ENCODE data around the gene TUBAL3. TPM values are rescaled to one million over a fixed set of nuclear protein-coding genes. Genes with fewer than 3 reads are reported as not detected.

TUBAL3 gene
- total RNA-seq, 1 experiment from 2014 or later, result 0.15 TPM

- CTCF ChIA-PET, result interaction anchor here (1.3 to 1.6 kb wide), 2 partner anchors 14 to 605 kb away, joined by 3 to 4 read pairs; no protein-coding TSS in a partner anchor
- Mint-ChIP-seq H3K27me3 (ENCODE audit: low read depth) (no peaks in the 10 kb centered on the region), H3K4me3 (no peak overlapping the region), H3K4me1 (peaks cover 29% of the 10 kb centered on the region), H3K36me3 (0 out of 2 replicates have a peak, but pooled peaks cover 6% of the 10 kb centered on the region), H3K27ac (peak overlapping the region; percentile 60), H3K9me3 (peaks cover 15% of the 10 kb centered on the region)
- ATAC-seq, result no peak
- no peak for DNase-seq (ENCODE audit: low spot score)
- TF ChIP-seq GTF2I (CRISPR knock-in tag; conservative IDR thresholded peaks at IDR 0.05) (no peak), NFATC4 (CRISPR knock-in tag; IDR thresholded peaks at IDR 0.05) (no peak), NFYB (CRISPR knock-in tag; conservative IDR thresholded peaks at IDR 0.05; ENCODE audit: low read depth) (no peak), SP1 (CRISPR knock-in tag; conservative IDR thresholded peaks at IDR 0.05) (no peak), NFE2L1 (CRISPR knock-in tag; IDR thresholded peaks at IDR 0.05) (no peak), JUN (CRISPR knock-in tag; IDR thresholded peaks at IDR 0.05) (no peak), TCF7 (CRISPR knock-in tag; IDR thresholded peaks at IDR 0.05; ENCODE audit: low read depth) (no peak), ZNF423 (CRISPR knock-in tag; IDR thresholded peaks at IDR 0.05) (no peak), FOXP4 (CRISPR knock-in tag; IDR thresholded peaks at IDR 0.05) (no peak), FOXK1 (CRISPR knock-in tag; IDR thresholded peaks at IDR 0.05) (no peak), GRHL2 (CRISPR knock-in tag; IDR thresholded peaks at IDR 0.05; ENCODE audit: insufficient replicate concordance, severe bottlenecking) (no peak), CREB1 (CRISPR knock-in tag; IDR thresholded peaks at IDR 0.05) (no peak), ZNF416 (CRISPR knock-in tag; IDR thresholded peaks at IDR 0.05) (no peak), ATF1 (CRISPR knock-in tag; IDR thresholded peaks at IDR 0.05) (no peak), ZBTB43 (CRISPR knock-in tag; IDR thresholded peaks at IDR 0.05) (no peak), IRF1 (CRISPR knock-in tag; IDR thresholded peaks at IDR 0.05) (no peak), ZNF396 (CRISPR knock-in tag; IDR thresholded peaks at IDR 0.05; ENCODE audit: borderline replicate concordance) (no peak), FOXP1 (CRISPR knock-in tag; IDR thresholded peaks at IDR 0.05; ENCODE audit: borderline replicate concordance) (no peak)
- TF ChIP-seq, protein P1, sequence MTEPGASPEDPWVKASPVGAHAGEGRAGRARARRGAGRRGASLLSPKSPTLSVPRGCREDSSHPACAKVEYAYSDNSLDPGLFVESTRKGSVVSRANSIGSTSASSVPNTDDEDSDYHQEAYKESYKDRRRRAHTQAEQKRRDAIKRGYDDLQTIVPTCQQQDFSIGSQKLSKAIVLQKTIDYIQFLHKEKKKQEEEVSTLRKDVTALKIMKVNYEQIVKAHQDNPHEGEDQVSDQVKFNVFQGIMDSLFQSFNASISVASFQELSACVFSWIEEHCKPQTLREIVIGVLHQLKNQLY (CRISPR knock-in tag; IDR thresholded peaks at IDR 0.05), result no peak
- POLR2A ChIA-PET, result no interaction called here
These were observed 15.0 kb upstream of the TUBAL3 start for GRCh38 chr10:5419466-5420094.

GRCh38 chr10:5418584-5418983 is 14.0 kb upstream of the TUBAL3 start:
- CTCF ChIA-PET, result no interaction called here
- POLR2A ChIA-PET, result interaction anchor here (0.7 kb wide), 1 partner anchor 1963 kb away, joined by 4 read pairs; no protein-coding TSS in a partner anchor
- H3K27me3 Mint-ChIP-seq (ENCODE audit: low read depth), result no peaks in the 10 kb centered on the region
- no peak overlapping the region for H3K27ac Mint-ChIP-seq
- DNase-seq (ENCODE audit: low spot score) (no peak), ATAC-seq (no peak)
- H3K9me3 Mint-ChIP-seq, result peaks cover 15% of the 10 kb centered on the region
- 0 out of 2 replicates have a peak, but pooled peaks cover 6% of the 10 kb centered on the region for H3K36me3 Mint-ChIP-seq
- no peak overlapping the region for H3K4me3 Mint-ChIP-seq
- H3K4me1 Mint-ChIP-seq, result peaks cover 19% of the 10 kb centered on the region
- TF ChIP-seq, protein P2, sequence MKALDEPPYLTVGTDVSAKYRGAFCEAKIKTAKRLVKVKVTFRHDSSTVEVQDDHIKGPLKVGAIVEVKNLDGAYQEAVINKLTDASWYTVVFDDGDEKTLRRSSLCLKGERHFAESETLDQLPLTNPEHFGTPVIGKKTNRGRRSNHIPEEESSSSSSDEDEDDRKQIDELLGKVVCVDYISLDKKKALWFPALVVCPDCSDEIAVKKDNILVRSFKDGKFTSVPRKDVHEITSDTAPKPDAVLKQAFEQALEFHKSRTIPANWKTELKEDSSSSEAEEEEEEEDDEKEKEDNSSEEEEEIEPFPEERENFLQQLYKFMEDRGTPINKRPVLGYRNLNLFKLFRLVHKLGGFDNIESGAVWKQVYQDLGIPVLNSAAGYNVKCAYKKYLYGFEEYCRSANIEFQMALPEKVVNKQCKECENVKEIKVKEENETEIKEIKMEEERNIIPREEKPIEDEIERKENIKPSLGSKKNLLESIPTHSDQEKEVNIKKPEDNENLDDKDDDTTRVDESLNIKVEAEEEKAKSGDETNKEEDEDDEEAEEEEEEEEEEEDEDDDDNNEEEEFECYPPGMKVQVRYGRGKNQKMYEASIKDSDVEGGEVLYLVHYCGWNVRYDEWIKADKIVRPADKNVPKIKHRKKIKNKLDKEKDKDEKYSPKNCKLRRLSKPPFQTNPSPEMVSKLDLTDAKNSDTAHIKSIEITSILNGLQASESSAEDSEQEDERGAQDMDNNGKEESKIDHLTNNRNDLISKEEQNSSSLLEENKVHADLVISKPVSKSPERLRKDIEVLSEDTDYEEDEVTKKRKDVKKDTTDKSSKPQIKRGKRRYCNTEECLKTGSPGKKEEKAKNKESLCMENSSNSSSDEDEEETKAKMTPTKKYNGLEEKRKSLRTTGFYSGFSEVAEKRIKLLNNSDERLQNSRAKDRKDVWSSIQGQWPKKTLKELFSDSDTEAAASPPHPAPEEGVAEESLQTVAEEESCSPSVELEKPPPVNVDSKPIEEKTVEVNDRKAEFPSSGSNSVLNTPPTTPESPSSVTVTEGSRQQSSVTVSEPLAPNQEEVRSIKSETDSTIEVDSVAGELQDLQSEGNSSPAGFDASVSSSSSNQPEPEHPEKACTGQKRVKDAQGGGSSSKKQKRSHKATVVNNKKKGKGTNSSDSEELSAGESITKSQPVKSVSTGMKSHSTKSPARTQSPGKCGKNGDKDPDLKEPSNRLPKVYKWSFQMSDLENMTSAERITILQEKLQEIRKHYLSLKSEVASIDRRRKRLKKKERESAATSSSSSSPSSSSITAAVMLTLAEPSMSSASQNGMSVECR (CRISPR knock-in tag; IDR thresholded peaks at IDR 0.05; ENCODE audit: borderline replicate concordance), result no peak
- TF ChIP-seq FOXP4 (CRISPR knock-in tag; IDR thresholded peaks at IDR 0.05) (no peak), ETV6 (CRISPR knock-in tag; IDR thresholded peaks at IDR 0.05) (no peak)
- TF ChIP-seq, protein P3, sequence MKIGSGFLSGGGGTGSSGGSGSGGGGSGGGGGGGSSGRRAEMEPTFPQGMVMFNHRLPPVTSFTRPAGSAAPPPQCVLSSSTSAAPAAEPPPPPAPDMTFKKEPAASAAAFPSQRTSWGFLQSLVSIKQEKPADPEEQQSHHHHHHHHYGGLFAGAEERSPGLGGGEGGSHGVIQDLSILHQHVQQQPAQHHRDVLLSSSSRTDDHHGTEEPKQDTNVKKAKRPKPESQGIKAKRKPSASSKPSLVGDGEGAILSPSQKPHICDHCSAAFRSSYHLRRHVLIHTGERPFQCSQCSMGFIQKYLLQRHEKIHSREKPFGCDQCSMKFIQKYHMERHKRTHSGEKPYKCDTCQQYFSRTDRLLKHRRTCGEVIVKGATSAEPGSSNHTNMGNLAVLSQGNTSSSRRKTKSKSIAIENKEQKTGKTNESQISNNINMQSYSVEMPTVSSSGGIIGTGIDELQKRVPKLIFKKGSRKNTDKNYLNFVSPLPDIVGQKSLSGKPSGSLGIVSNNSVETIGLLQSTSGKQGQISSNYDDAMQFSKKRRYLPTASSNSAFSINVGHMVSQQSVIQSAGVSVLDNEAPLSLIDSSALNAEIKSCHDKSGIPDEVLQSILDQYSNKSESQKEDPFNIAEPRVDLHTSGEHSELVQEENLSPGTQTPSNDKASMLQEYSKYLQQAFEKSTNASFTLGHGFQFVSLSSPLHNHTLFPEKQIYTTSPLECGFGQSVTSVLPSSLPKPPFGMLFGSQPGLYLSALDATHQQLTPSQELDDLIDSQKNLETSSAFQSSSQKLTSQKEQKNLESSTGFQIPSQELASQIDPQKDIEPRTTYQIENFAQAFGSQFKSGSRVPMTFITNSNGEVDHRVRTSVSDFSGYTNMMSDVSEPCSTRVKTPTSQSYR (CRISPR knock-in tag; IDR thresholded peaks at IDR 0.05), result no peak

Data from WTC11 (cell line).